ENCODE measurements around the gene ALX3.

- TF ChIP-seq POLR2A (IDR thresholded peaks at IDR 0.05; ENCODE audit: low read depth, low read length) (no peak), POLR2AphosphoS5 (IDR thresholded peaks at IDR 0.05; ENCODE audit: low read depth, low read length) (no peak), PAX5 (IDR thresholded peaks at IDR 0.05; ENCODE audit: insufficient read depth, low read length, severe bottlenecking) (no peak), SPI1 (IDR thresholded peaks at IDR 0.05; ENCODE audit: low read depth, low read length) (no peak), TAF1 (IDR thresholded peaks at IDR 0.05; ENCODE audit: low read depth, low read length) (no peak), POU2F2 (IDR thresholded peaks at IDR 0.05; ENCODE audit: low read depth, low read length) (no peak)
Observed at GRCh38 chr1:110018396-110018795, 52.1 kb downstream of the ALX3 start.
